Coronary artery (tissue), 2 donors: ENCODE measurements around the gene CDR2L.

Experiments
- DNase-seq: peaks from one replicate; pipeline ENCODE4 v3.0.0-alpha.2; 2017; ENCODE audit warnings: low spot score
- H3K27ac ChIP-seq, 2 donors: fragments of 200-600 bp; sonication (generic); one replicate each; pipeline ENCODE4 v1.5.1; 2016 to 2019
- H3K4me3 ChIP-seq: fragments of 200-600 bp; sonication (generic); 2 replicates; pipeline ENCODE4 v1.5.1; 2016; ENCODE audit warnings: mild to moderate bottlenecking, moderate library complexity
- CTCF ChIP-seq: fragments of 200-600 bp; sonication (generic); IDR thresholded peaks from one replicate; pipeline ENCODE4 v1.5.1; 2019; ENCODE audit warnings: antibody characterized with exemption

CDR2L gene

GRCh38 chr17:74959826-74960515 lies 27.5 kb upstream of the CDR2L start:
- DNase-seq = no peak
- H3K4me3 ChIP-seq = no peak overlapping the region
- no peak overlapping the region for H3K27ac ChIP-seq
- TF ChIP-seq CTCF = no peak

- no peak for TF ChIP-seq CTCF
- DNase-seq = no peak
- Histone ChIP-seq H3K4me3 (no peak overlapping the region), H3K27ac (no peak overlapping the region)
Observed at GRCh38 chr17:74960570-74961342, 26.7 kb upstream of the CDR2L start.

- H3K4me3 ChIP-seq = no peak overlapping the region
- H3K27ac ChIP-seq = no peak overlapping the region
- DNase-seq = peak; percentile 89
- peak; percentile 72 for TF ChIP-seq CTCF
Observed at GRCh38 chr17:74961657-74962350, 25.6 kb upstream of the CDR2L start.

GRCh38 chr17:74962622-74963394 lies 24.6 kb upstream of the CDR2L start:
- no peak overlapping the region for H3K27ac ChIP-seq
- DNase-seq = no peak
- no peak overlapping the region for H3K4me3 ChIP-seq
- no peak for TF ChIP-seq CTCF

- no peak for TF ChIP-seq CTCF
- DNase-seq = no peak
- H3K27ac ChIP-seq = no peak overlapping the region
- no peak overlapping the region for H3K4me3 ChIP-seq
Observed at GRCh38 chr17:74963656-74964055, 23.8 kb upstream of the CDR2L start.

- TF ChIP-seq CTCF = no peak
- Histone ChIP-seq H3K4me3 (no peak overlapping the region), H3K27ac (no peak overlapping the region)
- DNase-seq = no peak
Observed at GRCh38 chr17:74964246-74964761, 23.1 kb upstream of the CDR2L start.
